Transverse colon (tissue), 3 donors: Measurements from ENCODE around the gene RNF212.

Experiments
- EP300 ChIP-seq: sonication (generic); formaldehyde crosslinking; IDR thresholded peaks from one replicate; pipeline ENCODE4 v1.6.1; 2017; ENCODE audit warnings: antibody characterized with exemption, low read depth
- TF ChIP-seq, protein P1 (sequence below), 5 experiments: fragments of 200-600 bp in 3 of 5; fragments of 450-650 bp in 2 of 5; sonication (generic) in 3 of 5; IDR thresholded peaks; 1 replicate in 2 of 5; 2 replicates in 3 of 5; pipeline ENCODE4 v1.5.1; 2016 to 2017; ENCODE audit warnings: antibody characterized with exemption in 5 of 5, inconsistent platforms in 3 of 5, mild to moderate bottlenecking in 2 of 5, moderate library complexity in 1 of 5

DNA sequence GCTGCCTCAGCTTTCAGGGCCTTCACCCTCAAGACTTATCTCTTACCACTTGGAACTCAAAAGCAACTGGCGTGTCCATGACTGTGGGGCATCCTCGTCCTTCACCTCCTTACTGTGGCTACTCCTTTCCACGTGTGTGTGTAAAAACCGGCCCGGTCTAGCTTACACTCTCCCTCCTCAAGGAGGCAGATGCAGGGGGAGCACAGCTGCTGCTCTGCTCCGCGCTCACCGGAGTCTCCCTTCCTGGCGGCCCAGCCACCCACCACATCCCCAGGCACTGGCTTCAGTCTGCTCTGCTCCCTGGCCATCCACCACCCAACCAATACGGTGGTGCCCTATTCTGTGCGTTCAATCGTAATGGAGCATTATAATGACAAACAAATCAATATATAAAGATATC is 8.3 kb downstream of the RNF212 start:
- TF ChIP-seq, protein P1, sequence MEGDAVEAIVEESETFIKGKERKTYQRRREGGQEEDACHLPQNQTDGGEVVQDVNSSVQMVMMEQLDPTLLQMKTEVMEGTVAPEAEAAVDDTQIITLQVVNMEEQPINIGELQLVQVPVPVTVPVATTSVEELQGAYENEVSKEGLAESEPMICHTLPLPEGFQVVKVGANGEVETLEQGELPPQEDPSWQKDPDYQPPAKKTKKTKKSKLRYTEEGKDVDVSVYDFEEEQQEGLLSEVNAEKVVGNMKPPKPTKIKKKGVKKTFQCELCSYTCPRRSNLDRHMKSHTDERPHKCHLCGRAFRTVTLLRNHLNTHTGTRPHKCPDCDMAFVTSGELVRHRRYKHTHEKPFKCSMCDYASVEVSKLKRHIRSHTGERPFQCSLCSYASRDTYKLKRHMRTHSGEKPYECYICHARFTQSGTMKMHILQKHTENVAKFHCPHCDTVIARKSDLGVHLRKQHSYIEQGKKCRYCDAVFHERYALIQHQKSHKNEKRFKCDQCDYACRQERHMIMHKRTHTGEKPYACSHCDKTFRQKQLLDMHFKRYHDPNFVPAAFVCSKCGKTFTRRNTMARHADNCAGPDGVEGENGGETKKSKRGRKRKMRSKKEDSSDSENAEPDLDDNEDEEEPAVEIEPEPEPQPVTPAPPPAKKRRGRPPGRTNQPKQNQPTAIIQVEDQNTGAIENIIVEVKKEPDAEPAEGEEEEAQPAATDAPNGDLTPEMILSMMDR (IDR thresholded peaks at IDR 0.05), result no peak
- TF ChIP-seq EP300, result no peak
